ENCODE results near the gene ABCB1.

DNA sequence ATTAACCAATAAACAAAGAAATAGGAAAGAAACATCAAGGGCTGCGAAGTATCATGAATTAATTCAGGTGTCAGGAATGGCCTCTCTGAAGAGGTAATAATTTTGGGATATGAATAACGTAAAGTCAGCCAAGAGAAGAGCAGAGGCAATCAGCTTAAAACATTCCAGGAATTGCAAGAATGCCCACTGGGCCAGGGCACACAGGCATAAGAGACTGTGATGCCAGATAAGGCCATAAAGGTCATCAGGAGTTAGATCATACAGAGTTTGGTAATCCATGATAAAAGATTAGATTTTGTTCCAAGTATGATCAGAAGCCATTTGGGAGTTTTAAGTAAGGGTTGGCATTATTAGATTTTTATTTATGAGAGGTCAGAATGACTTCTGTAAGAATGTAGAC, 72.0 kb downstream of the ABCB1 start:
- no peak for TF ChIP-seq SUZ12 (IDR thresholded peaks at IDR 0.05; ENCODE audit: low read length)
- TF ChIP-seq, protein P1, sequence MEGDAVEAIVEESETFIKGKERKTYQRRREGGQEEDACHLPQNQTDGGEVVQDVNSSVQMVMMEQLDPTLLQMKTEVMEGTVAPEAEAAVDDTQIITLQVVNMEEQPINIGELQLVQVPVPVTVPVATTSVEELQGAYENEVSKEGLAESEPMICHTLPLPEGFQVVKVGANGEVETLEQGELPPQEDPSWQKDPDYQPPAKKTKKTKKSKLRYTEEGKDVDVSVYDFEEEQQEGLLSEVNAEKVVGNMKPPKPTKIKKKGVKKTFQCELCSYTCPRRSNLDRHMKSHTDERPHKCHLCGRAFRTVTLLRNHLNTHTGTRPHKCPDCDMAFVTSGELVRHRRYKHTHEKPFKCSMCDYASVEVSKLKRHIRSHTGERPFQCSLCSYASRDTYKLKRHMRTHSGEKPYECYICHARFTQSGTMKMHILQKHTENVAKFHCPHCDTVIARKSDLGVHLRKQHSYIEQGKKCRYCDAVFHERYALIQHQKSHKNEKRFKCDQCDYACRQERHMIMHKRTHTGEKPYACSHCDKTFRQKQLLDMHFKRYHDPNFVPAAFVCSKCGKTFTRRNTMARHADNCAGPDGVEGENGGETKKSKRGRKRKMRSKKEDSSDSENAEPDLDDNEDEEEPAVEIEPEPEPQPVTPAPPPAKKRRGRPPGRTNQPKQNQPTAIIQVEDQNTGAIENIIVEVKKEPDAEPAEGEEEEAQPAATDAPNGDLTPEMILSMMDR (IDR thresholded peaks at IDR 0.05; ENCODE audit: control extremely low read depth in 1 of 3, insufficient read depth in 1 of 3, low read depth in 1 of 3, low read length in 3 of 3): no peak
